LoVo (cell line): Measurements from ENCODE around the gene TCF25.
"Not testable (repeated sequence)": the region's sequence is repeated elsewhere in the genome, so short reads cannot be mapped to it uniquely, and the experiment has no call there.

Experiments
- DNase-seq: peaks from one replicate; pipeline ENCODE4 v3.0.0-alpha.2; 2016; ENCODE audit warnings: low spot score

The TCF25 gene, protein sequence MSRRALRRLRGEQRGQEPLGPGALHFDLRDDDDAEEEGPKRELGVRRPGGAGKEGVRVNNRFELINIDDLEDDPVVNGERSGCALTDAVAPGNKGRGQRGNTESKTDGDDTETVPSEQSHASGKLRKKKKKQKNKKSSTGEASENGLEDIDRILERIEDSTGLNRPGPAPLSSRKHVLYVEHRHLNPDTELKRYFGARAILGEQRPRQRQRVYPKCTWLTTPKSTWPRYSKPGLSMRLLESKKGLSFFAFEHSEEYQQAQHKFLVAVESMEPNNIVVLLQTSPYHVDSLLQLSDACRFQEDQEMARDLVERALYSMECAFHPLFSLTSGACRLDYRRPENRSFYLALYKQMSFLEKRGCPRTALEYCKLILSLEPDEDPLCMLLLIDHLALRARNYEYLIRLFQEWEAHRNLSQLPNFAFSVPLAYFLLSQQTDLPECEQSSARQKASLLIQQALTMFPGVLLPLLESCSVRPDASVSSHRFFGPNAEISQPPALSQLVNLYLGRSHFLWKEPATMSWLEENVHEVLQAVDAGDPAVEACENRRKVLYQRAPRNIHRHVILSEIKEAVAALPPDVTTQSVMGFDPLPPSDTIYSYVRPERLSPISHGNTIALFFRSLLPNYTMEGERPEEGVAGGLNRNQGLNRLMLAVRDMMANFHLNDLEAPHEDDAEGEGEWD

DNA sequence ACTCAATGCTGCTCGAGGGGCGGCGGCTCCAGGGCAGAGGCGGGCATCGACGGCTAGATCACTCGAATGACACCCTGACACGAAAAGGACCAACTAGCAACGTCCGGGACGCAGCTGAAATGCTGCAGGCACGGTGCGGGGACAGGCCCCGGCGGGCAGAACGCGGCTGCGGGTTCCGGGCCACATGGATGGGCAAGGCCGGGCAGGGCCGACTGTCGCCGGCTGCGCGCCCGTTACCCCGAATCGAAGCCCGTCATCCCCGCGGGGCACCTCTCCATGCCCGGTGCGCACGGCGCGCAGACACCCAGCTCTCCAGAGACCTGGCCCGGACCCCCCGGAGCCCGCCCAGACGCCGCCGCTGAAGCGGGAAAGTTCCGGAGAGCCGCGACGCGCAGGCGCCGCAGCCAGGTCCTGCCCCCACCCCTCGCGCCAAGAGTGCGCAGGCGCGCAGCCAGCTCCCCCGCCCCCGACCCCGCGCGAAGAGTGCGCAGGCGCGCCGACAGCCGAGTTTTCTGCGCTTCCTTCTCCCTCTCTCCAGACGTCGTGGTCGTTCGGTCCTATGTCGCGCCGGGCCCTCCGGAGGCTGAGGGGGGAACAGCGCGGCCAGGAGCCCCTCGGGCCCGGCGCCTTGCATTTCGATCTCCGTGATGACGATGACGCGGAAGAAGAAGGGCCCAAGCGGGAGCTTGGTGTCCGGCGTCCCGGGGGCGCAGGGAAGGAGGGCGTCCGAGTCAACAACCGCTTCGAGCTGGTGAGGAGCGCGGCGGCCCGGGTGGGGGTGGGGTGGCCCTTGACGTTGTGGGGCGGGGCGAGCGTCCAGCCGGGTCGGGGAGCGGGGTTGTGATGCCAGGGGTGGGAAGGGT is at the start of gene TCF25:
Gene TCF25, plus strand, starts transcription at position 484 of the 863 bp plus-strand sequence. Its CDS starts 76 bp downstream, at position 560.
- DNase-seq, result peak; percentile 91

GRCh38 chr16:89823824-89824148 is 49.6 kb upstream of the TCF25 start:
- DNase-seq, result not testable (repeated sequence)

DNA sequence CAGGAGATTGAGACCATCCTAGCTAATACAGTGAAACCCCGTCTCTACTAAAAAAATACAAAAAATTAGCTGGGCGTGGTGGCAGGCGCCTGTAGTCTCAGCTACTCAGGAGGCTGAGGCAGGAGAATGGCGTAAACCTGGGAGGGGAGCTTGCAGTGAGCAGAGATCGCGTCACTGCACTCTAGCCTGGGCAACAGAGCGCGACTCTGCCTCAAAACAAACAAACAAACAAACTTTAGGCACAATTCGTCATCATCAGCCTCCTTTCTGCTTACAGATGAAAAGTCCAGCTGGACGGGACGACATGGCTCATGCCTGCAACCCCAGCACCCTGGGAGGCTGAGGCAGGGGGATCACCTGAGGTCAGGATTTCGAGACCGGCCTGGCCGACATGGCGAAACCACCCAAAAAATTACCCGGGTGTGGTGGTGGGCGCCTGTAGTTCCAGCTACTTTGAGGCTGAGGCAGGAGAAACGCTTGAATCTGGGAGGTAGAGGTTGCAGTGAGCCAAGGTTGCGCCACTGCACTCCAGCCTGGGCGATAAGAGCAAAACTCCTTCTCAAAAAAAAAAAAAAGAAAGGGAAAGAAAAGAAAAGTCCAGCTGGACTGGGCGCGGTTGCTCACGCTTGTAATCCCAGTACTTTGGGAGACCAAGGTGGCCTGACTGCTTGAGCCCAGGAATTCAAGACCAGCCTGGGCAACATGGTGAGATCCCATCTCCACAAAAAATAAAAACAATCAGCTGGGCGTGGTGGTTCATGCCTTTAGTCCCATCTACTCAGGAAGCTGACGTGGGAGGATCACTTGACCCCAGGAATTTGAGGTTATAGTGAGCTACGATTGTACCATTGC is 46.6 kb upstream of the TCF25 start:
- DNase-seq, result no peak

GRCh38 chr16:89827383-89828198 is 45.8 kb upstream of the TCF25 start:
- peak; percentile 49 for DNase-seq

DNA sequence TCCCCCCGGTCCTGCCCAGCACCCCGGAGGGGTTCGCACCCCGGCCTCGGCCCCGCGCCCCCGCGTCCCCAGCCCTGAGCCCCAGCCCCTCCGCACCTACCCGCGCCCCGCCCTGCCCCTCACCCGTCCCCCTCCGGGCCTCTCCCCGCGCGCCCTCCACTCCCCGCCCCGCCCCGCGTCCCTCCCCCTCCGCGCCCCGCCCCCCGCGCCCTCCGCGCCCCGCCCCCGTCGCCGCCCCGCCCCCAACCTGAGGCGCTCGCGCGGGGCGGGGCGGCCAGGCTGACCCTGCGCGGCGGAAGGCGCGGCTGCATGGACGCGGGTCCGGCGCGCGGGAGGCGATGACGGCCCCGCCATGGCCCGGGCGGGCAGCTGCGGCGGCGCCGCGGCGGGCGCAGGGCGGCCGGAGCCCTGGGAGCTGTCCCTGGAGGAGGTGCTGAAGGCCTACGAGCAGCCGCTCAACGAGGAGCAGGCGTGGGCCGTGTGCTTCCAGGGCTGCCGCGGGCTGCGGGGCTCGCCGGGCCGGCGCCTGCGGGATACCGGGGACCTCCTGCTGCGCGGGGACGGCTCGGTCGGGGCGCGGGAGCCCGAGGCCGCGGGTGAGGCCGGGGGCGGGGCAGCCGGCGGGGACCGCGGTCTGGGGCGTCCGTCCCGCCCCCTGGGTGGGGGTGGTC is 45.1 kb upstream of the TCF25 start, which contains the start of gene SPIRE2:
Gene SPIRE2, plus strand, starts transcription at position 277 of the 671 bp plus-strand sequence. Its CDS starts 76 bp downstream, at position 353.
- peak; percentile 77 for DNase-seq

DNA sequence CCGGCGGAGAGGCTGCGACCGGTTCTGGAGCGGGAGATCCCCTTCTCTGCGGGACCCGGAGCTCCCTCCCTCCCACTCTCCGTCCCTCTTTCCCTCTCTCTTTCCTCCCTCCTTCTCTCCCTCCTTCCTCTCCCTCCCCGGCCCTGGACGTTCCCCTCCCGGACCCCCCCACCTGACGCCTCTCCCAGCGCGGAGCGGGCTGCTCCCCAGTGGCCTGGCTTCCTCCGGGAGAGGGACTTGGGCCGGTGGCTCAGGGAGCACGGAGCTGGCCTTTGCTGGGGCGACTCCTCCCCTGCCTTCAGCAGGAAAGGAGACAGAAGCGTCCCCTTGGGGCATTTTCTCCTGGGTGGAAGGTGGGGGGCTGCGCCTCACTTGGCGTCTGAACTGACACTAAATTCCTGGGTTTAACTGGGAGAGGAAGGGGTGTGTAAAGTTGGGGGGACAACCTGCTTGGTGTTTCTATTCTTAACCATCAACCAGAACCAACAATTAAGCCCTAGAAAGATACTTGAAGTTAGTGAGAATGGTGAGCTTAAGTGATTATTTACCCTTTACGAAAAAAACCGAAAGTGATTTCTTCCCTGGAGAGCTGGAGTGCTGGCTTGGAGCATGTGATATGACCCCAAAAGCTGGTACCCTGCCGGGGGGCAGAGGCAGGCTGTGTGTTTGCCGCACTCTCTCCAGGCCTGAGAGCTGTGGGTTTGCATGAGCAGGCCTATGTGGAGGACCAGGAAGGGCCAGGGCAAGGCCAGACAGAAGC is 44.3 kb upstream of the TCF25 start:
- no peak for DNase-seq

DNA sequence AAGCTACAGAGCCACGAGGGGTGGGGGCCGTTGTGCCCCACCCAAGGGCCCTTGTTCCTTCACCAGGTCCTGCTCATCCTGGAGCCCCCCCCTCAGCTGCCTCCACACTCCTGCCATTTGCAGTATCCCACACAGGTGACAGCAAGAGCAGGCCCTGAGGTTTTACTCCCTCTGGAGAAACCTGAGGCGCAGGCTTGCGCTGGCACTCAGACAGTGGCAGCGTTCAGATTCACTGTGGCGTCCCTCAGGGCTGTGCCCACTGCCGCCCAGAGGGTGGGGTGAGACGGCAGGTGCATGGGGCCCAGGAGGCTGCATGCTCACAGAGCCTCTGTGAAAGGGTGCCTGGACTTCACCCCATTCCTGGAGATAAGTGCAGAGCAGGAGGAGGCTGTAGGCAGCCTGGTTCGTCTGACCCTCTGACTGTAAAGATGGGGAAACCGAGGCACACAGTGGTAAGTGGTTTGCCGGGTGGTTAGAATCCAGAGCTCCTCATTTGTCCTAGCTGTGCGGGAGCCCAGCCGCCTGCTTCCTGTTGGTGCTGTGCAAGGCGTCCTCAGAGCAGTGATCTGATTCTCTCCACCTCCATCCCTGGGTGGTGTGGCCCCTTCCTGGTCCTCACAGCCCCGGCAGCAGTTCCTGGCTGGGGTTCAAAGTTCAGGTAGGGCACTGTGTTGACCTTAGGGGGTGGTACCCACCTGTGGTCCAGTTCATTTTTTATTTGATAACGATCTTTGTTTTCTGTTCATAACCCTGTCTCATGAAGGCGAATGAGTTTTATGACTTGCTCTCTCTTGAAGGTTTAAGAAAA is 43.6 kb upstream of the TCF25 start:
- no peak for DNase-seq

DNA sequence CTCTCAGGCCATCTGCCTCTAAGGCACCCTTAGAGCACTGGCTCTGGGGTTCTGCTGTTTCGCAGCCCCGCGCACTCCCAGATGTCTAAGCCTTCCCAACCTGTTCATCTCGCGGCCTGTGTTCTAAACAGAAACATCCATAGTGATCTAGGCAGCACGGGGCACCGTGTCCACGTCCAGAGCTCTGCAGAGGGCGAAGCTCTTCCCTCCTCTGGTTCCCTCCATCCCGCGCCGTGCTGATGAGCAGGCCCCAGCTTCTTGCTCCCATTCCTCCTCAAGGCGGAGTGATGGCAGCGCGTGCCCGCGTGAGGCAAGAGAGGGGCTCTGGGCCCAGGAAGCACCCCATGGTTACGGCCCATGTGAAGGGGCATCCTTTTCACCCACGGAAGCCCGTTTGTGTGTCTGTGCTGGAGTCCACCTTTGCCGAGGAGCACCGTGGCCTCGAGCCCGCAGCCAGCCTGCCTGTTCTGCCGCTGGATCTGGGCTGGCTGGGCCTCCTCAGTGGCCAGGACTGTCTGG is 41.5 kb upstream of the TCF25 start:
- DNase-seq, result no peak

GRCh38 chr16:89833664-89834363 is 39.6 kb upstream of the TCF25 start:
- DNase-seq, result peak; percentile 77

DNA sequence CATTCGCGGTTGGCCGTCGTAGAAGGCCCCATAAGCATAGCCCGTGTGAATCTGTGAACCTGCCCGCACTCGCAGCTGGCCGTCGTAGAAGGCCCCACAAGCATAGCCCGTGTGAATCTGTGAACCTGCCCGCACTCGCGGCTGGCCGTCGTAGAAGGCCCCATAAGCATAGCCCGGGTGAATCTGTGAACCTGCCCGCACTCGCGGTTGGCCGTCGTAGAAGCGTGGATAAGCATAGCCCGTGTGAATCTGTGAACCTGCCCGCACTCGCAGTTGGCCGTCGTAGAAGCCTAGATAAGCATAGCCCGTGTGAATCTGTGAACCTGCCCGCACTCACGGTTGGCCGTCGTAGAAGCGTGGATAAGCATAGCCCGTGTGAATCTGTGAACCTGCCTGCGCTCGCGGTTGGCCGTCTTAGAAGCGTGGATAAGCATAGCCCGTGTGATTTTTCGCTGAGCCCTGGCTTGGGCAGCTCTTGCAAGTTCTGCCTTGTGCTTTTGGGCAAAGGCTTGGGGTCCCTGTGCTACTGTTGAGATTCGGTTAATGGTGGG is 38.5 kb upstream of the TCF25 start:
- DNase-seq, result not testable (repeated sequence)

DNA sequence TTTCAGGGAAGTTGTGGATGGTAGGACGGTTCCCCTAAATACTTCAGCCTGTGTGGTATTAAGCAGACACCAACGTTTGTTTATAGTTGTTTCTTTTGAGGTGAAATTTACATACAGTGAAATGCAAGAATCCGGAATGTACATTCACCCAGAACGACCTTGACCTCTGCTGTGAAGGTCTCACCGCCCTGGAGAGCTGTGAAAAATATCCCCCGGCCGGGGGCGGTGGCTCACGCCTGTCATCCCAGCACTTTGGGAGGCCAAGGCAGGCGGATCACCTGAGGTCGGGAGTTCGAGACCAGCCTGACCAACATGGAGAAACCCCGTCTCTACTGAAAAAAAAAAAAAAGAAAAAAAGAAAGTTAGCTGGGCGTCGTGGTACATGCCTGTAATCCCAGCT is 36.9 kb upstream of the TCF25 start:
- not testable (repeated sequence) for DNase-seq

GRCh38 chr16:89837014-89837546 is 36.3 kb upstream of the TCF25 start:
- DNase-seq, result no peak

DNA sequence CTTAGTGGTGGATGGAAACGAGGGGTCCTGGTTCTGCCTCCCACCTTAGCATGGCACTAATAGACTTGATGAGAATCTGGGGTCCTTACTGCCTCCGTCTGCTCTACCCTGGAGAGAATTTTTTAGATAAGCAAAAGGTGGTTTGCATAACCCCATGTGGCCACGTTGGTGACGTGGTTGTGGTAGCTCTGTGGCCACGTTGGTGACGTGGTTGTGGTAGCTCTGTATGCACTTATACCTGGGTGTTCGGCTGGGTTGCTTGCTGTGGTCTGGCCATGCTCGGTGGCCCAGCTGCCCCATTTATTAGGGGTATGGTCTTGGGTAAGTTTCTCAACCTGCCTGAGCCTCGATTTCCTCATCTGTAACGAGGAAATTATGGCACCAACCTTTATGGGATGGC is 32.1 kb upstream of the TCF25 start:
- DNase-seq, result no peak

DNA sequence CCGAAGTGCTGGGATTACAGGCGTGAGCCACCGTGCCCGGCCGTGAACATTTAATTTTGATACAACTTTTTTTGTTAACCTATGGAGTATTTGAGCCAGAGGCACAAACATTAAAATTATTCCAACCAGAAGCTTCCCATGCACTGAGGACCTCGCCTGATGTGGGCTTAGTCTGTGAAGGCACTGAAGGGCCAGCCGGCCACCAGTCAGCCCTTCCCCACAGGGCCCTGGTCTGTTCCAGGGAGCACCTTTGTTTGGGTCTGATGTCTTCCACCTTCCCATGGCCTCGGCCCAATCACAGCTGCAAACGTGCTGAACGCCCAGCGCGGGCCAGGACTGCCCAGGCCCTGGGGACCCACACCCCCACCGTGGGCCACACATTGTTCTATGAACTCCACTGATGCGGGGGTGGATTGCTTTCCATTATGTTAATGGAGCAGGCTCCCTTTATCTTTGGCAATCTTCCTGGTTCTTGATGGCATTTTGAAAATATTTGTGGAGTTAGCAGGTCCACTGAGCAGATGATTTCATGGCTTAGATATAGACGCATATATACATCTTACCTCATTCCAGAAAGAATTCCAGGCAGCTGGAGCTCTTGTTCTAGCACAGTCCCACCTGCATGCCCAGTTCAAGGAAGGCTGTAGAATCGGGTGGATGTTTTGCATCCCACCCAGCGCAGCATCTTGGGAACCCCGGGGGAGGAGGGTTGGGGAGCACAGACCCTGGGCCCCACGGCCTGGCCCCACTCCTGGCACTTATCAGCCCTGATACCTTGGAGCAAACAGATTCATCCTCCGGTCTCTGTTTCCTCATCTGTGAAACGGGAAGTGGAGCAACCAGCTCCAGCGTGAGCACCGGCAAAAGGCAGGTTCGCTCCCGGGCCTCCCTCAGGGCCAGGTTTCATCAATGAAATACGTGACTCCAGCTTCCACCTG is 30.7 kb upstream of the TCF25 start:
- no peak for DNase-seq

DNA sequence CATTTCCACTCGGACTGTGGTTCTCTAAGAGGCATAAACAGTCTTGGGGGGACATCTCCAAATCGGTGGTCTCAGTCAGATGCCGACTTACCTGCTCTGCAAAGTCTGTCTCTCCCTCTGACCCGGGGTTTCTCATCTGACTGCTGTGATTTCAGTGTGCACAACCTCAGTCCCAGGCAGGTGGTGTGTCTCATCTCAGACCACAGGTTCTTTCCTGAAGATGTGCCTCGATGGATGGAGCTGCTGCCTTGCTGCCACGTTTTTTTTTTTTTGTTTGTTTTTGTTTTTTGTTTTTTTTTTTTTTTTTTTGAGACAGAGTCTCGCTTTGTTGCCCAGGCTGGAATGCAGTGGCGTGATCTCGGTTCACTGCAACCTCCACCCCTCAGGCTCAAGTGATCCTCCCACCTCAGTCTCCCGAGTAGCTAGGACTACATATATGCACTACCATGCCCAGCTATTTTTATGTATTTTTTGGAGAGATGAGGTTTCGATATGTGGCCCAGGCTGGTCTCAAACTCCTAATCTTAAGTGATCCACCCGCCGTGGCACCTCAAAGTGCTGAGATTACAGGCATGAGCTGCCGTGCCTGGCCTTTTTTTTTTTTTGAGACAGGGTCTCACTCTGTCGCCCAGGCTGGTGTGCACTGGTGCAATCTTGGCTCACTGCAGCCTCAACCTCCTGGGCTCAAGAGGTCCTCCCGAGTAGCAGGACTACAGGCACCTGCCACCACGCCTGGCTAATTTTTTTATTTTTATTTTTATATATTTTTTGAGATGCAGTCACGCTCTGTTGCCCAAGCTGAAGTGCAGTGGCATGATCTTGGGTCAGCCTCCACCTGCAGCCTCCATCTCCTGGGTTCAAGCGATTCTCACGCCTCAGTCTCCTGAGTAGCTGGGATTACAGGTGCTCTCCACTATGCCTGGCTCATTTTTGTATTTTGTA is 29.7 kb upstream of the TCF25 start:
- no peak for DNase-seq
